Smooth muscle cell (in vitro differentiated cells): ENCODE data around the gene PRRG2. TPM values are rescaled to one million over a fixed set of nuclear protein-coding genes. Genes with fewer than 3 reads are reported as not detected.

Experiments used
- DNase-seq: peaks from one replicate; lab custom pipeline; 2025; ENCODE audit not compliant: unreplicated experiment; lab: John Stamatoyannopoulos, UW
- H2AFZ ChIP-seq: fragments of 200-600 bp; sonication (generic); 2 replicates; pipeline ENCODE4 v1.6.0; 2016; ENCODE audit warnings: antibody characterized with exemption, low read depth, mild to moderate bottlenecking
- H3F3A ChIP-seq: fragments of 200-600 bp; sonication (generic); 2 replicates; pipeline ENCODE4 v1.6.0; 2017; ENCODE audit warnings: antibody characterized with exemption, low read depth
- H3K27ac ChIP-seq: fragments of 200-600 bp; sonication (generic); 2 replicates; pipeline ENCODE4 v1.5.1; 2016; ENCODE audit warnings: low read depth, mild to moderate bottlenecking
- H3K27me3 ChIP-seq: fragments of 200-600 bp; sonication (generic); 2 replicates; pipeline ENCODE4 v1.6.1; 2016; ENCODE audit warnings: low read depth, mild to moderate bottlenecking
- H3K36me3 ChIP-seq: fragments of 200-600 bp; sonication (generic); 2 replicates; pipeline ENCODE4 v1.5.1; 2016; ENCODE audit warnings: low read depth
- H3K4me1 ChIP-seq: fragments of 200-600 bp; sonication (generic); 2 replicates; pipeline ENCODE4 v1.5.1; 2016; ENCODE audit warnings: low read depth
- H3K4me2 ChIP-seq: fragments of 200-600 bp; sonication (generic); 2 replicates; pipeline ENCODE4 v1.6.0; 2016; ENCODE audit warnings: mild to moderate bottlenecking
- H3K4me3 ChIP-seq: fragments of 200-600 bp; sonication (generic); 2 replicates; pipeline ENCODE4 v1.5.1; 2016; ENCODE audit warnings: mild to moderate bottlenecking
- H3K79me2 ChIP-seq: fragments of 200-600 bp; sonication (generic); 2 replicates; pipeline ENCODE4 v1.6.0; 2016; ENCODE audit warnings: low read depth, mild to moderate bottlenecking
- H3K9ac ChIP-seq: fragments of 200-600 bp; sonication (generic); 2 replicates; pipeline ENCODE4 v1.6.0; 2016; ENCODE audit warnings: low read depth
- H3K9me3 ChIP-seq: fragments of 200-600 bp; sonication (generic); replicated peaks from 2 replicates; pipeline ENCODE4 v1.5.1; 2016; ENCODE audit warnings: low read depth
- H4K20me1 ChIP-seq: fragments of 200-600 bp; sonication (generic); 2 replicates; pipeline ENCODE4 v1.6.0; 2016; ENCODE audit warnings: low read depth
- CTCF ChIP-seq: fragments of 200-600 bp; sonication (generic); IDR thresholded peaks from 2 replicates; pipeline ENCODE4 v1.5.1; 2017; ENCODE audit warnings: borderline replicate concordance, mild to moderate bottlenecking, antibody characterized with exemption; ENCODE audit not compliant: insufficient read depth, poor library complexity, severe bottlenecking
- WGBS: methylation state at CpG from one replicate; pipeline ENCODE4 v1.1.7; 2016; ENCODE audit warnings: low lambda C conversion rate; 5-methylcytosine and 5-hydroxymethylcytosine counted together
- polyA plus RNA-seq: library from polyadenylated mRNA; unstranded; fragments of >200 nt; fragmentation: Nextera tagmentation; extraction: Ambion mirVana; gene quantifications from 2 replicates; pipeline ENCODE4 v1.2.1, GENCODE V29; 2016
- total RNA-seq: library from RNA; depleted of rRNA; stranded (reverse); fragments of >200 nt; gene quantifications from 2 replicates; pipeline ENCODE4 v1.2.3, GENCODE V29; 2014

PRRG2 gene
- total and polyA plus RNA-seq, 2 experiments from 2014 or later = 0.24 to 13.5 TPM

GRCh38 chr19:49573425-49573824 is 7.7 kb upstream of the PRRG2 start:
- Histone ChIP-seq H3K9me3 (no peaks in the 10 kb centered on the region), H3K4me2 (no peak overlapping the region), H3K4me3 (no peak overlapping the region), H3K27me3 (no peaks in the 10 kb centered on the region), H3K36me3 (peaks cover 7% of the 10 kb centered on the region), H3K4me1 (no peaks in the 10 kb centered on the region), H3F3A (peaks cover 6% of the 10 kb centered on the region), H4K20me1 (peaks cover 66% of the 10 kb centered on the region), H3K79me2 (peaks cover 78% of the 10 kb centered on the region), H3K27ac (no peak overlapping the region), H2AFZ (no peak overlapping the region), H3K9ac (no peak overlapping the region)
- no peak for DNase-seq
- 98% methylated on average over 3 of the region's 3 CpGs for WGBS
- no peak for TF ChIP-seq CTCF

GRCh38 chr19:49574206-49574755 is 6.8 kb upstream of the PRRG2 start:
- 97% methylated on average over 2 of the region's 2 CpGs for WGBS

DNA sequence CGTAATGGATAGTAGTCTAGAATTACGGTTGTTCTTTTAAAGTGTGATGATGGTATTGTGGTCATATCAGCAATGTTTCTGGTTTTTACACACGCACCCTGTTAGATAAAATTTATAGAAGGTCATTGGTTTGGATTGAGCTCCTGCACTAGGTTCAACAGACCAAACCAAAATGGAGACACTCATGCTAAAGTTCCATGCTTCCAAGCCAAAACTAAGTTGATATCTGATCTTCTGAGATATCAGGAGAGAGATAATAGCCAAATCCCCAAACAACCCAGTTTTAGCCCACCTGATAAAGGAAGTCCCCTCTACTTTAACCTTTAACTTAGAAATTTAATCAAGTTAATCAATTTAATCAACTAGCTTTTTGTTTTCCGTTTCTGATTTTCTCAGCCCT is 1.9 kb upstream of the PRRG2 start:
- peaks cover 7% of the 10 kb centered on the region for H3K36me3 ChIP-seq
- peaks cover 4% of the 10 kb centered on the region for H3K4me1 ChIP-seq
- peaks cover 56% of the 10 kb centered on the region for H3K79me2 ChIP-seq
- H3K4me2 ChIP-seq = peak overlapping the region; percentile 94
- no peaks in the 10 kb centered on the region for H3K9me3 ChIP-seq
- H3K4me3 ChIP-seq = peak overlapping the region; percentile 76
- H3K27me3 ChIP-seq = no peaks in the 10 kb centered on the region
- H4K20me1 ChIP-seq = peaks cover 9% of the 10 kb centered on the region
- H3F3A ChIP-seq = no peaks in the 10 kb centered on the region
- H3K27ac ChIP-seq = no peak overlapping the region
- 85% methylated on average over 4 of the region's 4 CpGs for WGBS
- no peak for TF ChIP-seq CTCF
- no peak for DNase-seq
- peak overlapping the region; percentile 88 for H3K9ac ChIP-seq
- no peak overlapping the region for H2AFZ ChIP-seq

More at GRCh38 chr19:49574206-49574755, 6.8 kb upstream of the PRRG2 start:
- Histone ChIP-seq H3K9me3 (no peaks in the 10 kb centered on the region), H4K20me1 (peaks cover 57% of the 10 kb centered on the region), H3K4me2 (no peak overlapping the region), H3K79me2 (peaks cover 78% of the 10 kb centered on the region), H3K27me3 (no peaks in the 10 kb centered on the region), H3K9ac (no peak overlapping the region), H2AFZ (no peak overlapping the region), H3K27ac (no peak overlapping the region), H3F3A (peaks cover 6% of the 10 kb centered on the region), H3K36me3 (peaks cover 7% of the 10 kb centered on the region), H3K4me3 (no peak overlapping the region), H3K4me1 (no peaks in the 10 kb centered on the region)
- DNase-seq = no peak
- no peak for TF ChIP-seq CTCF

DNA sequence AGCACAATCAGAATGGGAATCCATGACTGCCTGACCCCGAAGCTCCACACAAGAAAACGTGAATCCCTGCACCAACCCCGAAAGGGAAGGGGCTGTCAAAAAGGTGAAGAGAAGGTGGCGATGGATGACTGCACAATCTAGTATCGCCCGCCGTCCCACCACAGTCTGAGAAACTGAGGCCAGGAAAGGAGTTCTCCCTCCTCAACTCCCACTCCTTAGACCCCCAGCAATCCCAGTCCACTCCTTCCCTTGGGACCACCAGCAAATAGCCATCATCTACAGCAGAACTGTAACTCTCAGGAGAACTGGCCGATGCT is 1.2 kb upstream of the PRRG2 start:
- Histone ChIP-seq H3K4me1 (peaks cover 4% of the 10 kb centered on the region), H3K79me2 (peaks cover 51% of the 10 kb centered on the region)
- WGBS = 1% methylated on average over 8 of the region's 8 CpGs

More for the DNA sequence above, 1.2 kb upstream of the PRRG2 start:
- Histone ChIP-seq H4K20me1 (peaks cover 6% of the 10 kb centered on the region), H3K27me3 (no peaks in the 10 kb centered on the region), H3F3A (no peaks in the 10 kb centered on the region), H3K4me3 (peak overlapping the region; percentile 76), H3K4me2 (peak overlapping the region; percentile 94), H3K9me3 (no peaks in the 10 kb centered on the region), H3K36me3 (peaks cover 7% of the 10 kb centered on the region), H3K9ac (peak overlapping the region; percentile 88), H3K27ac (peak overlapping the region; percentile 40), H2AFZ (no peak overlapping the region)
- no peak for DNase-seq
- TF ChIP-seq CTCF = no peak
